ENCODE results near the gene GMPR2. TPM values are rescaled to one million over a fixed set of nuclear protein-coding genes. Genes with fewer than 3 reads are reported as not detected.

Gene GMPR2
- total RNA-seq, 1 experiment from 2014 or later: 56.9 TPM

- H3K36me3 ChIP-seq (ENCODE audit: low read depth, low read length): peaks cover 36% of the 10 kb centered on the region
- intact Hi-C loops (cut with micrococcal nuclease): no loop called here
These were observed 28.3 kb upstream of the GMPR2 start for GRCh38 chr14:24204163-24205146.

DNA sequence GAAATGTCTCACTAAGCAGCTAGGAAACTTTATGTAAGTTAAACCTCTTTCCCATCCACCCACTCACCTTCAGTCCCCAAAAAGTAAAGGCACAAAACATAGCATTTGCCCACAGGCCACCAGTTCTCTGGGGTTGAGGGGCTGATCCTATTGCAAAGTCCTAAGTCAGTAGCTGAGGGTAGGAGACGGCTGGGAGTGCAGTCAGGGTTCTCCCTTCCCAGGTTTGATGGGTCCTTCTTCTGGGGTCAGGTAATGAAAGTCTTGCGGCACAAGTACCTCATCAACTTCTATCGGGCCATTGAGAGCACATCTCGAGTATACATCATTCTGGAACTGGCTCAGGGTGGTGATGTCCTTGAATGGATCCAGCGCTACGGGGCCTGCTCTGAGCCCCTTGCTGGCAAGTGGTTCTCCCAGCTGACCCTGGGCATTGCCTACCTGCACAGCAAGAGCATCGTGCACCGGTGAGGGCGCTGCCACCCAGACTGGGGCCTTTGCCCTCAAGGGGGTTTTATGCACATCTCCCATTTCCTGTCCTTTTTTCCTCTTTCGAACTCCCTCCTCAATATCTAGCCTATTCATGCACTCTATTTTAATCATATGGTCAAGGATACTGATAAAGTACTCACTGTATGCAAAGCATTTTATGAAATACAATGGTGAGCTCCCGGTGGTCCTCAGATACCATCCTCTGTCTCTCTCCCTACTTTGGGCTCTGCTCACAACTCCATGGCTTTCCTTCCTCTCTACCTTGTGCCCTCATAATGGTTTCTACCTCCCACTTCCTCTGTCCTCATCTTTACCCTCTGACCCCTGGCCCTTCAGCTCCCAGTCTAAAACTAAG is 26.2 kb upstream of the GMPR2 start:
- no peaks in the 10 kb centered on the region for H3K4me1 ChIP-seq (ENCODE audit: insufficient read depth, low read length)
- H4K20me1 ChIP-seq (ENCODE audit: low read length): no peaks in the 10 kb centered on the region
- H3K4me2 ChIP-seq (ENCODE audit: low read length): no peak overlapping the region
- H3K4me3 ChIP-seq (ENCODE audit: low read length): no peak overlapping the region
- POLR2A ChIA-PET (ENCODE audit: unreplicated experiment): no interaction called here
- TF ChIP-seq EZH2 (IDR thresholded peaks at IDR 0.05; ENCODE audit: low read length, unreplicated experiment): no peak
- no peak for TF ChIP-seq EZH2phosphoT487 (IDR thresholded peaks at IDR 0.05; ENCODE audit: borderline replicate concordance, low read length)
- TF ChIP-seq, protein P1, sequence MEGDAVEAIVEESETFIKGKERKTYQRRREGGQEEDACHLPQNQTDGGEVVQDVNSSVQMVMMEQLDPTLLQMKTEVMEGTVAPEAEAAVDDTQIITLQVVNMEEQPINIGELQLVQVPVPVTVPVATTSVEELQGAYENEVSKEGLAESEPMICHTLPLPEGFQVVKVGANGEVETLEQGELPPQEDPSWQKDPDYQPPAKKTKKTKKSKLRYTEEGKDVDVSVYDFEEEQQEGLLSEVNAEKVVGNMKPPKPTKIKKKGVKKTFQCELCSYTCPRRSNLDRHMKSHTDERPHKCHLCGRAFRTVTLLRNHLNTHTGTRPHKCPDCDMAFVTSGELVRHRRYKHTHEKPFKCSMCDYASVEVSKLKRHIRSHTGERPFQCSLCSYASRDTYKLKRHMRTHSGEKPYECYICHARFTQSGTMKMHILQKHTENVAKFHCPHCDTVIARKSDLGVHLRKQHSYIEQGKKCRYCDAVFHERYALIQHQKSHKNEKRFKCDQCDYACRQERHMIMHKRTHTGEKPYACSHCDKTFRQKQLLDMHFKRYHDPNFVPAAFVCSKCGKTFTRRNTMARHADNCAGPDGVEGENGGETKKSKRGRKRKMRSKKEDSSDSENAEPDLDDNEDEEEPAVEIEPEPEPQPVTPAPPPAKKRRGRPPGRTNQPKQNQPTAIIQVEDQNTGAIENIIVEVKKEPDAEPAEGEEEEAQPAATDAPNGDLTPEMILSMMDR (conservative IDR thresholded peaks at IDR 0.05; ENCODE audit: low read depth, low read length): no peak
- no peaks in the 10 kb centered on the region for H3K27me3 ChIP-seq (ENCODE audit: low read length)
- ATAC-seq: no peak
- CTCF ChIA-PET: no interaction called here
- H3K9me2 ChIP-seq (replicated peaks; ENCODE audit: low read length): no peaks in the 10 kb centered on the region
- H3K27ac ChIP-seq (ENCODE audit: low read length): no peak overlapping the region
- H2AFZ ChIP-seq (ENCODE audit: low read length): no peak overlapping the region
- H3K9me3 ChIP-seq (ENCODE audit: low read length): no peaks in the 10 kb centered on the region
- H3K79me2 ChIP-seq (ENCODE audit: low read length): peaks cover 2% of the 10 kb centered on the region; the same call in 1 of the 2 replicates
- no TSS peak for BruUV-seq (replicated peaks)
- H3K36me3 ChIP-seq (ENCODE audit: low read depth, low read length): peaks cover 46% of the 10 kb centered on the region
- H3F3A ChIP-seq (ENCODE audit: low read length, unreplicated experiment): no peaks in the 10 kb centered on the region
- no peak for DNase-seq
- intact Hi-C loops (cut with micrococcal nuclease): no loop called here
- H3K9ac ChIP-seq (ENCODE audit: low read length): no peak overlapping the region

More at GRCh38 chr14:24204163-24205146, 28.3 kb upstream of the GMPR2 start:
- H3K9me3 ChIP-seq (ENCODE audit: low read length): no peaks in the 10 kb centered on the region
- ChIA-PET POLR2A (ENCODE audit: unreplicated experiment) (no interaction called here), CTCF (no interaction called here)
- no peak overlapping the region for H3K9ac ChIP-seq (ENCODE audit: low read length)
- no peaks in the 10 kb centered on the region for H3K79me2 ChIP-seq (ENCODE audit: low read length)
- H3K27ac ChIP-seq (ENCODE audit: low read length): no peak overlapping the region
- no TSS peak for BruUV-seq (replicated peaks)
- H3K9me2 ChIP-seq (replicated peaks; ENCODE audit: low read length): no peaks in the 10 kb centered on the region
- TF ChIP-seq, protein P1 (conservative IDR thresholded peaks at IDR 0.05; ENCODE audit: low read depth, low read length): no peak
- no peak for TF ChIP-seq EZH2phosphoT487 (IDR thresholded peaks at IDR 0.05; ENCODE audit: borderline replicate concordance, low read length)
- no peak for TF ChIP-seq EZH2 (IDR thresholded peaks at IDR 0.05; ENCODE audit: low read length, unreplicated experiment)
- H3K27me3 ChIP-seq (ENCODE audit: low read length): no peaks in the 10 kb centered on the region
- no peak overlapping the region for H3K4me3 ChIP-seq (ENCODE audit: low read length)
- H4K20me1 ChIP-seq (ENCODE audit: low read length): no peaks in the 10 kb centered on the region
- H3K4me2 ChIP-seq (ENCODE audit: low read length): no peak overlapping the region
- H2AFZ ChIP-seq (ENCODE audit: low read length): no peak overlapping the region
- no peak for ATAC-seq
- DNase-seq: no peak
- H3K4me1 ChIP-seq (ENCODE audit: insufficient read depth, low read length): no peaks in the 10 kb centered on the region
- no peaks in the 10 kb centered on the region for H3F3A ChIP-seq (ENCODE audit: low read length, unreplicated experiment)
